K562 (cell line): ENCODE data around the gene POLR2A. TPM values are rescaled to one million over a fixed set of nuclear protein-coding genes. Genes with fewer than 3 reads are reported as not detected.
A peak's percentile ranks its signal among the peaks of the same experiment; 100 is the strongest.

Experiments
- BHLHE40 ChIP-seq: IDR thresholded peaks from 2 replicates; pipeline ENCODE4 v1.6.1; 2011; ENCODE audit warnings: low read length, improper control_type of control experiment
- CBFA2T2 ChIP-seq: fragments of 450-650 bp; conservative IDR thresholded peaks from 2 replicates; pipeline ENCODE4 v1.6.1; 2017; ENCODE audit warnings: mild to moderate bottlenecking
- ELF4 ChIP-seq: fragments of 450-650 bp; formaldehyde crosslinking; IDR thresholded peaks from 2 replicates; pipeline ENCODE4 v1.4.0; 2022; ENCODE audit warnings: missing genetic modification characterization
- GABPB2 ChIP-seq: fragments of 250-450 bp; sonication (Bioruptor Pico); conservative IDR thresholded peaks from 2 replicates; pipeline ENCODE4 v1.5.1; 2021; ENCODE audit warnings: mild to moderate bottlenecking
- KLF6 ChIP-seq: fragments of 250-450 bp; sonication (Bioruptor Pico); IDR thresholded peaks from 2 replicates; pipeline ENCODE4 v1.4.0; 2020; ENCODE audit warnings: mild to moderate bottlenecking, moderate library complexity, borderline replicate concordance
- NCOR1 ChIP-seq: fragments of 450-650 bp; IDR thresholded peaks from 2 replicates; pipeline ENCODE4 v1.6.1; 2016; ENCODE audit warnings: mild to moderate bottlenecking, moderate library complexity
- SMC3 ChIP-seq: conservative IDR thresholded peaks from 2 replicates; pipeline ENCODE4 v1.6.1; 2011; ENCODE audit warnings: low read depth, low read length, improper control_type of control experiment; ENCODE audit not compliant: insufficient read depth
- TRIM28 ChIP-seq: fragments of 450-650 bp; IDR thresholded peaks from 2 replicates; pipeline ENCODE4 v1.6.1; 2017
- polyA plus RNA-seq, 8 experiments: library from polyadenylated mRNA; depleted of rRNA in 4 of 8; stranded (reverse) in 5 of 8; unstranded in 3 of 8; fragments of >200 nt; fragmentation: Nextera tagmentation in 2 of 8; fragmentation: Illumina TruSeq in 1 of 8; extraction: Ambion mirVana in 2 of 8; extraction: Trizol in 1 of 8; gene quantifications; 2 replicates each; pipeline versions ENCODE4 v1.2.1 to v1.2.3, GENCODE V29; 2011 to 2014; ENCODE audit warnings: inconsistent platforms in 1 of 8, missing spikeins in 1 of 8
- total RNA-seq, 7 experiments: library from RNA; depleted of rRNA in 6 of 7; stranded (reverse); fragments of >200 nt in 6 of 7; fragmentation: Illumina TruSeq in 2 of 7; extraction: Trizol in 2 of 7; gene quantifications; 2 replicates each; pipeline versions ENCODE4 v1.2.1 to v1.2.3, GENCODE V29; 2011 to 2021; ENCODE audit warnings: low replicate concordance in 1 of 7
- TF ChIP-seq, protein P1 (sequence below): fragments of 450-650 bp; IDR thresholded peaks from 2 replicates; pipeline ENCODE4 v1.6.1; 2016; ENCODE audit warnings: mild to moderate bottlenecking, moderate library complexity
- TF ChIP-seq, protein P2 (sequence below): sonication (generic); formaldehyde crosslinking; IDR thresholded peaks from 2 replicates; pipeline ENCODE4 v1.8.0; 2023; ENCODE audit warnings: missing genetic modification reagents, mild to moderate bottlenecking, borderline replicate concordance

Gene POLR2A
- total and polyA plus RNA-seq, 9 of the 15 experiments (the other 6 are each of a cell fraction or from before 2014, with no cell fraction given) = 1.3 to 109 (median 12.4) TPM

DNA sequence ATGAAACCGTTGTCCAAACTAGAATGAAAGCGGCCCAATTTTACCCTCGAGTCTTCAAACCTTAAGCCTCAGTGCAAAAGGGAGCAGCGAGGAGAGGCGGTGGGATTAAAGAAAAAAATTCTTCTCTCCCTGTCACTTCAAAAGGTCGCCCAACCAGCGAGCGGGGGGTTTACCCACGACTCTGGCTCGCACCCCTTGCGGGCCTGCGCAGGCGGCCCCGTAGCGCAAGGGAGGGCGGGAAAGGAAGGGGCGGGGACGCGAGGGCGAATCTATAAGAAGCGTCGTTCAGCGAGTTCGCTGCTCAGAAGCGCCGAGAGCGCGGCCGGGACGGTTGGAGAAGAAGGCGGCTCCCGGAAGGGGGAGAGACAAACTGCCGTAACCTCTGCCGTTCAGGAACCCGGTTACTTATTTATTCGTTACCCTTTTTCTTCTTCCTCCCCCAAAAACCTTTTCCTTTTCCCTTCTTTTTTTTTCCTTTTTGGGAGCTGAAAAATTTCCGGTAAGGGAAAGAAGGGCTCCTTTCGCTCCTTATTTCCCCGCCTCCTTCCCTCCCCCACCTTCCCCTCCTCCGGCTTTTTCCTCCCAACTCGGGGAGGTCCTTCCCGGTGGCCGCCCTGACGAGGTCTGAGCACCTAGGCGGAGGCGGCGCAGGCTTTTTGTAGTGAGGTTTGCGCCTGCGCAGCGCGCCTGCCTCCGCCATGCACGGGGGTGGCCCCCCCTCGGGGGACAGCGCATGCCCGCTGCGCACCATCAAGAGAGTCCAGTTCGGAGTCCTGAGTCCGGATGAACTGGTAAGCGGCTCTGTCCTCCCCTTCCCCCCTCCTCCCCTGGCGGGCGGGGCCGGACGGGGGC lies at the start of gene POLR2A (continued):
- TF ChIP-seq, protein P1, sequence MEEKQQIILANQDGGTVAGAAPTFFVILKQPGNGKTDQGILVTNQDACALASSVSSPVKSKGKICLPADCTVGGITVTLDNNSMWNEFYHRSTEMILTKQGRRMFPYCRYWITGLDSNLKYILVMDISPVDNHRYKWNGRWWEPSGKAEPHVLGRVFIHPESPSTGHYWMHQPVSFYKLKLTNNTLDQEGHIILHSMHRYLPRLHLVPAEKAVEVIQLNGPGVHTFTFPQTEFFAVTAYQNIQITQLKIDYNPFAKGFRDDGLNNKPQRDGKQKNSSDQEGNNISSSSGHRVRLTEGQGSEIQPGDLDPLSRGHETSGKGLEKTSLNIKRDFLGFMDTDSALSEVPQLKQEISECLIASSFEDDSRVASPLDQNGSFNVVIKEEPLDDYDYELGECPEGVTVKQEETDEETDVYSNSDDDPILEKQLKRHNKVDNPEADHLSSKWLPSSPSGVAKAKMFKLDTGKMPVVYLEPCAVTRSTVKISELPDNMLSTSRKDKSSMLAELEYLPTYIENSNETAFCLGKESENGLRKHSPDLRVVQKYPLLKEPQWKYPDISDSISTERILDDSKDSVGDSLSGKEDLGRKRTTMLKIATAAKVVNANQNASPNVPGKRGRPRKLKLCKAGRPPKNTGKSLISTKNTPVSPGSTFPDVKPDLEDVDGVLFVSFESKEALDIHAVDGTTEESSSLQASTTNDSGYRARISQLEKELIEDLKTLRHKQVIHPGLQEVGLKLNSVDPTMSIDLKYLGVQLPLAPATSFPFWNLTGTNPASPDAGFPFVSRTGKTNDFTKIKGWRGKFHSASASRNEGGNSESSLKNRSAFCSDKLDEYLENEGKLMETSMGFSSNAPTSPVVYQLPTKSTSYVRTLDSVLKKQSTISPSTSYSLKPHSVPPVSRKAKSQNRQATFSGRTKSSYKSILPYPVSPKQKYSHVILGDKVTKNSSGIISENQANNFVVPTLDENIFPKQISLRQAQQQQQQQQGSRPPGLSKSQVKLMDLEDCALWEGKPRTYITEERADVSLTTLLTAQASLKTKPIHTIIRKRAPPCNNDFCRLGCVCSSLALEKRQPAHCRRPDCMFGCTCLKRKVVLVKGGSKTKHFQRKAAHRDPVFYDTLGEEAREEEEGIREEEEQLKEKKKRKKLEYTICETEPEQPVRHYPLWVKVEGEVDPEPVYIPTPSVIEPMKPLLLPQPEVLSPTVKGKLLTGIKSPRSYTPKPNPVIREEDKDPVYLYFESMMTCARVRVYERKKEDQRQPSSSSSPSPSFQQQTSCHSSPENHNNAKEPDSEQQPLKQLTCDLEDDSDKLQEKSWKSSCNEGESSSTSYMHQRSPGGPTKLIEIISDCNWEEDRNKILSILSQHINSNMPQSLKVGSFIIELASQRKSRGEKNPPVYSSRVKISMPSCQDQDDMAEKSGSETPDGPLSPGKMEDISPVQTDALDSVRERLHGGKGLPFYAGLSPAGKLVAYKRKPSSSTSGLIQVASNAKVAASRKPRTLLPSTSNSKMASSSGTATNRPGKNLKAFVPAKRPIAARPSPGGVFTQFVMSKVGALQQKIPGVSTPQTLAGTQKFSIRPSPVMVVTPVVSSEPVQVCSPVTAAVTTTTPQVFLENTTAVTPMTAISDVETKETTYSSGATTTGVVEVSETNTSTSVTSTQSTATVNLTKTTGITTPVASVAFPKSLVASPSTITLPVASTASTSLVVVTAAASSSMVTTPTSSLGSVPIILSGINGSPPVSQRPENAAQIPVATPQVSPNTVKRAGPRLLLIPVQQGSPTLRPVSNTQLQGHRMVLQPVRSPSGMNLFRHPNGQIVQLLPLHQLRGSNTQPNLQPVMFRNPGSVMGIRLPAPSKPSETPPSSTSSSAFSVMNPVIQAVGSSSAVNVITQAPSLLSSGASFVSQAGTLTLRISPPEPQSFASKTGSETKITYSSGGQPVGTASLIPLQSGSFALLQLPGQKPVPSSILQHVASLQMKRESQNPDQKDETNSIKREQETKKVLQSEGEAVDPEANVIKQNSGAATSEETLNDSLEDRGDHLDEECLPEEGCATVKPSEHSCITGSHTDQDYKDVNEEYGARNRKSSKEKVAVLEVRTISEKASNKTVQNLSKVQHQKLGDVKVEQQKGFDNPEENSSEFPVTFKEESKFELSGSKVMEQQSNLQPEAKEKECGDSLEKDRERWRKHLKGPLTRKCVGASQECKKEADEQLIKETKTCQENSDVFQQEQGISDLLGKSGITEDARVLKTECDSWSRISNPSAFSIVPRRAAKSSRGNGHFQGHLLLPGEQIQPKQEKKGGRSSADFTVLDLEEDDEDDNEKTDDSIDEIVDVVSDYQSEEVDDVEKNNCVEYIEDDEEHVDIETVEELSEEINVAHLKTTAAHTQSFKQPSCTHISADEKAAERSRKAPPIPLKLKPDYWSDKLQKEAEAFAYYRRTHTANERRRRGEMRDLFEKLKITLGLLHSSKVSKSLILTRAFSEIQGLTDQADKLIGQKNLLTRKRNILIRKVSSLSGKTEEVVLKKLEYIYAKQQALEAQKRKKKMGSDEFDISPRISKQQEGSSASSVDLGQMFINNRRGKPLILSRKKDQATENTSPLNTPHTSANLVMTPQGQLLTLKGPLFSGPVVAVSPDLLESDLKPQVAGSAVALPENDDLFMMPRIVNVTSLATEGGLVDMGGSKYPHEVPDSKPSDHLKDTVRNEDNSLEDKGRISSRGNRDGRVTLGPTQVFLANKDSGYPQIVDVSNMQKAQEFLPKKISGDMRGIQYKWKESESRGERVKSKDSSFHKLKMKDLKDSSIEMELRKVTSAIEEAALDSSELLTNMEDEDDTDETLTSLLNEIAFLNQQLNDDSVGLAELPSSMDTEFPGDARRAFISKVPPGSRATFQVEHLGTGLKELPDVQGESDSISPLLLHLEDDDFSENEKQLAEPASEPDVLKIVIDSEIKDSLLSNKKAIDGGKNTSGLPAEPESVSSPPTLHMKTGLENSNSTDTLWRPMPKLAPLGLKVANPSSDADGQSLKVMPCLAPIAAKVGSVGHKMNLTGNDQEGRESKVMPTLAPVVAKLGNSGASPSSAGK = no peak
- TF ChIP-seq KLF6 (peak; percentile 74; the same call in 1 of the 2 replicates), TRIM28 (no peak), NCOR1 (peak; percentile 75), ELF4 (CRISPR knock-in tag) (peak; percentile 83), BHLHE40 (peak; percentile 52), CBFA2T2 (no peak), GABPB2 (no peak), SMC3 (0 out of 2 replicates have a peak, but pooled peaks have one; percentile 17)
- TF ChIP-seq, protein P2, sequence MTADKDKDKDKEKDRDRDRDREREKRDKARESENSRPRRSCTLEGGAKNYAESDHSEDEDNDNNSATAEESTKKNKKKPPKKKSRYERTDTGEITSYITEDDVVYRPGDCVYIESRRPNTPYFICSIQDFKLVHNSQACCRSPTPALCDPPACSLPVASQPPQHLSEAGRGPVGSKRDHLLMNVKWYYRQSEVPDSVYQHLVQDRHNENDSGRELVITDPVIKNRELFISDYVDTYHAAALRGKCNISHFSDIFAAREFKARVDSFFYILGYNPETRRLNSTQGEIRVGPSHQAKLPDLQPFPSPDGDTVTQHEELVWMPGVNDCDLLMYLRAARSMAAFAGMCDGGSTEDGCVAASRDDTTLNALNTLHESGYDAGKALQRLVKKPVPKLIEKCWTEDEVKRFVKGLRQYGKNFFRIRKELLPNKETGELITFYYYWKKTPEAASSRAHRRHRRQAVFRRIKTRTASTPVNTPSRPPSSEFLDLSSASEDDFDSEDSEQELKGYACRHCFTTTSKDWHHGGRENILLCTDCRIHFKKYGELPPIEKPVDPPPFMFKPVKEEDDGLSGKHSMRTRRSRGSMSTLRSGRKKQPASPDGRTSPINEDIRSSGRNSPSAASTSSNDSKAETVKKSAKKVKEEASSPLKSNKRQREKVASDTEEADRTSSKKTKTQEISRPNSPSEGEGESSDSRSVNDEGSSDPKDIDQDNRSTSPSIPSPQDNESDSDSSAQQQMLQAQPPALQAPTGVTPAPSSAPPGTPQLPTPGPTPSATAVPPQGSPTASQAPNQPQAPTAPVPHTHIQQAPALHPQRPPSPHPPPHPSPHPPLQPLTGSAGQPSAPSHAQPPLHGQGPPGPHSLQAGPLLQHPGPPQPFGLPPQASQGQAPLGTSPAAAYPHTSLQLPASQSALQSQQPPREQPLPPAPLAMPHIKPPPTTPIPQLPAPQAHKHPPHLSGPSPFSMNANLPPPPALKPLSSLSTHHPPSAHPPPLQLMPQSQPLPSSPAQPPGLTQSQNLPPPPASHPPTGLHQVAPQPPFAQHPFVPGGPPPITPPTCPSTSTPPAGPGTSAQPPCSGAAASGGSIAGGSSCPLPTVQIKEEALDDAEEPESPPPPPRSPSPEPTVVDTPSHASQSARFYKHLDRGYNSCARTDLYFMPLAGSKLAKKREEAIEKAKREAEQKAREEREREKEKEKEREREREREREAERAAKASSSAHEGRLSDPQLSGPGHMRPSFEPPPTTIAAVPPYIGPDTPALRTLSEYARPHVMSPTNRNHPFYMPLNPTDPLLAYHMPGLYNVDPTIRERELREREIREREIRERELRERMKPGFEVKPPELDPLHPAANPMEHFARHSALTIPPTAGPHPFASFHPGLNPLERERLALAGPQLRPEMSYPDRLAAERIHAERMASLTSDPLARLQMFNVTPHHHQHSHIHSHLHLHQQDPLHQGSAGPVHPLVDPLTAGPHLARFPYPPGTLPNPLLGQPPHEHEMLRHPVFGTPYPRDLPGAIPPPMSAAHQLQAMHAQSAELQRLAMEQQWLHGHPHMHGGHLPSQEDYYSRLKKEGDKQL = no peak
